ENCODE data around the gene TNN.

TNN gene

DNA sequence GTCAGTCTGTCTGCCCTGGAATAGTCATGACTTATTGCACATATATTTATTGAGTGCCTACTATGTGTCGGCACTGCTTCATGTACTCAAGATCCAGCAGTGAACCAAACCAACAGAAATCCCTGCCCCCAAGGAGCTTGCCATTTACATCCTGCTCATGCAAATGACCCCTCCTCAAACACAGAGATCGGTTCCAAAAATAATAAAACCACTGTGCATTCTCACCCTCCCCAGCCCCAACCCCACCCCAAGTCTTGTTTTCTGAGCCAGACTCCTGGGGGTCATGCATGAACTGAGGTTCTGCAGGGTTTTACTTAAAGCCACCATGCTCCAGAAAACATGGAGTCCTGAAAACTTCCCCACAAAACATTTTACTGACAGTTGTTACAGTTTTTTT is 63.0 kb downstream of the TNN start:
- no peak for DNase-seq
- in situ Hi-C loops (cut with HindIII; ENCODE audit: low pct_ligation_motif_present, low pct_unique_long_range_greater_than_20kb, low sequenced_read_pairs), result no loop called here

DNA sequence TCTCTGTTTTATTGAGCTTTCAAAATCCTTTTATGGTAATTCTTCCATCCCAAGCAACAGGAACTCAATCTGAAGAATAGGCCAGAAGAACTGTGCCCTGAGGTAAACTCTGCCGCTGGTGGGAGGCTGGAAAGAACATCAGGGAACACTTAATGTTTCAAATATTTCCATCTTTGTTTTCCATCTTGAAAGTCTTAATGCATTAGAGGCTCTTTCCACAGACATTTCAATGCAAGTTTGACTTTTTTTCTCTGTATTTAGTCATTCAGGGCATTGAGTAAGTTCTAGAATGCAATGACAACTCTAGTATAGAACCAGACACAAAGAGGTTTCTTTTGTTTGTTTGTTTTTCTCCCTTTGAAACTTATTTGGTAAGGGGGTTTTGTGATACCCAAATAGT is 63.5 kb downstream of the TNN start:
- in situ Hi-C loops (cut with HindIII; ENCODE audit: low pct_ligation_motif_present, low pct_unique_long_range_greater_than_20kb, low sequenced_read_pairs), result no loop called here
- no peak for DNase-seq

DNA sequence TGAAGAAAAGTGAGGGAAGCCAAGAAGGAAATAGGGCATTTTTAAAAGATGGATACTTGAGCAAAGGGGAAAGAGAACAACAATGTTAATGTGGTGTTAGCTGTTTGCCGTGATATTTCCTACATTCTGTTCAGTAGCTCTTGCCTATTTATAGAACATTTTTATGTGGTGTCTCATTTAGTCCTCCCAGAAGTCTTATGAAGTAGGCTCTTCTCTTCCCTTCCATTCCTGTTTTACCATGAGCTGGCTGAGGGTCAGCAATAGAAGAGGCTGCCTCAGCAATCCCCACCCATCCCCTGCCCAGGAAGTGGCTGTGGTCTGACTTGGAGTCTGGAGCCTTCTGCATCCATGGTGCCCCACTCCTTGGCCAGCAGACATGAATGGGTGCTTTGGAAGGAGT is 64.8 kb downstream of the TNN start:
- in situ Hi-C loops (cut with HindIII; ENCODE audit: low pct_ligation_motif_present, low pct_unique_long_range_greater_than_20kb, low sequenced_read_pairs), result no loop called here
- DNase-seq, result no peak

DNA sequence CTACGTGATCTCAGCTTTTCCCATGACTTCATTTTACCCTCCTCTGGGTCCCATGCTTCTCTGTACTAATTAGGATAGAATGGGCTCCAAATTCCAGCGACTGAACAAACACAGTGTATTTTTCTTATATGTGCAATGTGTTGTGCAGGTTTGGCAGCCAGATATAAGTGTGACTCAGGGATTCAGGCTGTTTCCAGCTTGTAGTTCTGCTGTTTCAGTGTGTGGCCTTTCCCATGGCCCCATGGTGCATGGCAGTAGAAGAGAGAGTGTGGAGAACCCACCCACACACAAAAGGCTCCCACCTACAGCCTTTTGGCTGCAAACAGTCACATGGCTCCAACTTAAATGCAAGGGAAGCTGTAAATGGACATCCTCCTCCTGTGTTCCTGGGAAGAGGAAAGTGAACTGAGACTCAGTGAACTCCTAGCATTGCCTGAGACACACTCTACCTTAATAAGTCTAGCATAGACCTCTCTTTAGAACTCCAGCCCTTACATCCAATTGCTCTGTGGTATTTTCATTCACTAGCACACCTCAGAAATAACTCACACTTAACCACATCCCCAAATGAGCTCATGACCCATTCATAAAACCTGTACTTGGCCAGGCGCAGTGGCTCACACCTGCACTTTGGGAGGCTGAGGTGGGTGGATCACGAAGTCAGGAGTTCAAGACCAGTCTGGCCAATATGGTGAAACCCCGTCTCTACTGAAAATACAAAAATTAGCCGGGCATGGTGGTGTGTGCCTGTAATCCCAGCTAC is 66.2 kb downstream of the TNN start:
- DNase-seq, result no peak
- in situ Hi-C loops (cut with HindIII; ENCODE audit: low pct_ligation_motif_present, low pct_unique_long_range_greater_than_20kb, low sequenced_read_pairs), result no loop called here

DNA sequence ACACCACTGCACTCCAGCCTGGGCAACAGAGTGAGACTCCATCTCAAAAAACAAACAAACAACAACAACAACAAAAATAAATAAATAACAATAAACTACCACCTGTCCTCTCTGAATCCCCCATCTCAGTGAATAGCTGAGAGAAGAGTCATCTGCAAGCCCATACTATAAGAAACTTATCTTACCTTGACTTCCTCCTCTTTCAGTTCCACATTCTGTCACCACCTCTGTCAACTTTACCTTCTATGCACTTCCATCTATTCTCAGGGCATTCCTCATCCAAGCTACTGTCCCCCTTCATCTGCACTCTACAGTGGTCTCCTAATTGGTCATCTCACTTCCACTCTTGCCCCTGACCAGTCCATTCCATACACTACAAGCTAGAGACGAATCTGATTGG is 66.9 kb downstream of the TNN start:
- no peak for DNase-seq
- in situ Hi-C loops (cut with HindIII; ENCODE audit: low pct_ligation_motif_present, low pct_unique_long_range_greater_than_20kb, low sequenced_read_pairs), result no loop called here

DNA sequence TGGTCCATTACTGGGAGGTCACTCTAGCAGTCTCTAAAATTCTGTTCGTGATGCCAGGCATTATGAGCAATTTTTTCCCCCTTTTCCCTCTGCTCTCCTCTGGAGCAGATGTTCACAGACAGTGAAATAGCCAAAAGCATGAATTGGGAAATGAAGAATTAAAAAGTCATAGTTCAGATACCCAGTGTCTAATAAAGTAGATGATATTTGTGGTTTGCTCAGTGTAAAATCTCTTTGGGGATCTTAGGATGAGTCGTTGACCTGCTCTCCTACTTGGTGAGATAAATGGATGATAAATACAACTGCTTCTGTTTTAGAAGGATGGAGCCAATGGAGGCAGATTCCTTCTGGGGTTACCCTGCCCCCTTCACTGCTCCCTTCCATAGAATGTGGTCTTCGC is 68.6 kb downstream of the TNN start:
- in situ Hi-C loops (cut with HindIII; ENCODE audit: low pct_ligation_motif_present, low pct_unique_long_range_greater_than_20kb, low sequenced_read_pairs), result no loop called here
- no peak for DNase-seq

DNA sequence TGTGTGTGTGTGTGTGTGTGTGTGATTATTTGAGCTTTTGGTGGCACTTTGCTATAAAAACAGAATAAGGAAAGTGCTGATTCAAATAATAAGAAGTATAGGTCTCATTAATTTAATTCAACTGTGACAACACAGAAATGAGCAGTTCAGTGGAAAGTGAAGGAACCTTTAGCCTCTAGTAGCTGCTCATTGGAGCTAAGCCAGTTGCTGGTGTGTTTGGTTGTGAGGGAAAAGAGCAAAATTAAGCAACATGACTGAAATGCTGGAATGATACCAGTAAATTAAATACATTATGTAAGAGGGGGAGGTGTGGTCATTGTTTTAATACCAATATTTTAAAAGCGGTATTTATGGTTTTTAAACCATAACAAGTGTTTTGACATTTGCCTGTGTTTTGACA is 69.7 kb downstream of the TNN start:
- in situ Hi-C loops (cut with HindIII; ENCODE audit: low pct_ligation_motif_present, low pct_unique_long_range_greater_than_20kb, low sequenced_read_pairs), result no loop called here
- no peak for DNase-seq

DNA sequence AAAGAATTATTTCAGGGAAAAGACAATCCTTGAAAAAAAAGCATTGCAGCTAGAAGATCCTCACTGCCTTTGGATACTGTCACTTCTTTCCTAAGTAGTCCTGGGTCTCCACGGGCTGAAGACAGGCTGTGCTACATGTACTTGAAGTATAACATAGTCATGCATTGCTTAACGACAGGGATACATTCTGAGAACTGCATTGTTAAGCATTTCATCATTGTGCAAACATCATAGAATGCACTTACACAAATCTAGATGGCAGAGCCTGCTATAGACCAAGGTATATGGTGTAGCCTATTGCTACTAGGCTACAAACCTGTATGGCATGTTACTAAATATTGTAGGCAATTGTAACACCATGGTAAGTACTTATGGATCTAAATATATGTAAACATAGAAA is 70.9 kb downstream of the TNN start:
- no peak for DNase-seq
- in situ Hi-C loops (cut with HindIII; ENCODE audit: low pct_ligation_motif_present, low pct_unique_long_range_greater_than_20kb, low sequenced_read_pairs), result no loop called here

DNA sequence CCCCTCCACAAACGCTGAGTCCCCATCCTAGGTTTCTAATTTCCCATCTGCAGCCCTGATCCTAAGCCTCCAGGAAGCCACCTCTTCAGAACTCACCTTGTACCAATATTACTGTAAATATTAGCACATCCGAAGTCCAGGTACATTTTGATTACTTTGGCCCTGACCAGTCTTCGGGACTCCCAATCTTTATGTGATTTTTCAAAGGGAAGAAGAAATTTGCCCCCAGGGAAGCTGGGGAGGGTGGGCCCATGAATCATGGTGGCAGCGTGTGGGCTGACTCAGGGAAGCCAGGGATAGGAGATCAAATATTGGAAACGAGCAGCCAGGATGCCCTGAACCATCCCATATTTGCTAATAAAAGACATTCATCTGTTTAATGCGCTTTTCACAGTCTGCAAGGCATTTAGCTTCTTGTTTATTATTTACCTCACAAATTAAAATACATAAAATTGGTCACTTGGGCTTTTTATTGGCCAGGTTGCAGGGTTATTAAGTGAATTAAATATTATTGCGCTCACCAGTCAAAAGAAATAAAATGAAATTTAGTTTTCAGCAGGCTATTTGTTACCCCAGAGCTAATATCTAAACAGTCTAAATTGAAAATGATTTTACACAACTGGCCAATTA is 78.4 kb downstream of the TNN start:
- in situ Hi-C loops (cut with HindIII; ENCODE audit: low pct_ligation_motif_present, low pct_unique_long_range_greater_than_20kb, low sequenced_read_pairs), result no loop called here

DNA sequence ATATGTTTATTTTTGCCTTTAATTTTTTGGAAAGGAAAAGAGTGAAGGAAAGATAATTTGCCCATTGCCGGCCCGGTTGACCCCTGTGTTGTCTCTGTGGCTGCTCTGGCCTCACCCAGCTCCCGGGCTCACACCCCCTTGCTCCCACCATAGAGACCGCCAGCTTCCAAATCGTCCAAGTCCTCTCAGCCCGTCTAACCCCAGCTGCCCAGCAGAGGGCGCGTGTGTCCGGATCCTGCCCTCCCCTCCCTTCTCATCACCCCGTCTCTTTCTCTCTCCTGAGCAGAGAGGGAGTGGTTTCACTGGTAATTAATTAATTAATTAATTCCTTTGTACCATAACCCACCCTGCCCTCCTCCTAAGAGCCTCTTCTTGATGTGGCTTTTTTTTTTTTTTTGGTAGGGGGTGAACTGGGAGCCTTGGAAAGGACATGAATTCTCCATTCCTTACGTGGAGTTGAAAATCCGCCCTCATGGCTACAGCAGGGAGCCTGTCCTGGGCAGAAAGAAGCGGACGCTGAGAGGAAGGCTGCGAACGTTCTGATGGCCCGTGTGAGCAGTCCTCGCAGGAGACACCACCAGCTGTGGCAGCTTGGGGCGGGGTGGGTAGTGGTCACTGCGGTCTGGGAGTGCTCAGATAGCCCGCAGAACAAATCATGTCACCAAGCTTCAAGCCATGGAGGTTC is 79.0 kb downstream of the TNN start:
- in situ Hi-C loops (cut with HindIII; ENCODE audit: low pct_ligation_motif_present, low pct_unique_long_range_greater_than_20kb, low sequenced_read_pairs), result no loop called here
- peak; percentile 61 for DNase-seq

More for the DNA sequence above, 78.4 kb downstream of the TNN start:
- no peak for DNase-seq

DNA sequence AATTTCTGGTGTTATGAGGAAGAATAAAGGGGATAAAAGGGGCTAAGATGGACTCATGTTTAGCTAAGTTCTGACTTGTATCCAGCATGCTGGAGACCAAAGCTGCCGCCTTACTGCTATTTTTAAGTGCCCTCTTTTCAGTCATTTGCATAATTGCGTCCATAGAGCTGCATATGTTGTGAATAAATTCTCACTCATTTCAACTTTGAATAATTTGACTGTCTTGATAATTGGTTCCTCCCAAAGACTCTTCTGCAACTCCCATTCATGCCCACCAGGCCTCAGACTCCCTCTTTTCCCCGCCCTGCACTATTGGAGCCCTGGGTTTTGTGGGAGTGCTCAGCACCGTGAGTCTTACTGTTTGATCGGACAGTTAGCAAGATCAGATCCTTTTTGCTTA is 79.9 kb downstream of the TNN start:
- DNase-seq, result no peak
- in situ Hi-C loops (cut with HindIII; ENCODE audit: low pct_ligation_motif_present, low pct_unique_long_range_greater_than_20kb, low sequenced_read_pairs), result no loop called here

DNA sequence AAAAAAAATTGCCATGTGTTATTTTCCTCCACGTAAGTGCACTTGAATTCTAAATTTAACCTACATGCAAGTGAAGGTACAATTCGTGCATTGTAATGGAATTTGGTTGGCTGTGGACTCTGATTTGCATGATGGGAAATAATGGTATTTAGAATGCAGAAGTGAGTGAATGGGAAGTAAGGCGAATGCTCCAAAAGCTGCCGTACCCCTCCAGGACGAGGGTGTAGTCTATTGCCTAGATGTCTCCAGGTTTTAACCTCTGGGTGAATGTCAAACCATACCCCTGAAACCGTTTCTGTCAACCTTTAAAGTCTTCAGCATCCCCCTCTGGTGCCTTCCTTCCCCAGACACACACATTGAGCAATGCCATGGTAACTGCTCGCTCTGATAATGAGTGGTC is 80.4 kb downstream of the TNN start:
- in situ Hi-C loops (cut with HindIII; ENCODE audit: low pct_ligation_motif_present, low pct_unique_long_range_greater_than_20kb, low sequenced_read_pairs), result no loop called here
- no peak for DNase-seq

DNA sequence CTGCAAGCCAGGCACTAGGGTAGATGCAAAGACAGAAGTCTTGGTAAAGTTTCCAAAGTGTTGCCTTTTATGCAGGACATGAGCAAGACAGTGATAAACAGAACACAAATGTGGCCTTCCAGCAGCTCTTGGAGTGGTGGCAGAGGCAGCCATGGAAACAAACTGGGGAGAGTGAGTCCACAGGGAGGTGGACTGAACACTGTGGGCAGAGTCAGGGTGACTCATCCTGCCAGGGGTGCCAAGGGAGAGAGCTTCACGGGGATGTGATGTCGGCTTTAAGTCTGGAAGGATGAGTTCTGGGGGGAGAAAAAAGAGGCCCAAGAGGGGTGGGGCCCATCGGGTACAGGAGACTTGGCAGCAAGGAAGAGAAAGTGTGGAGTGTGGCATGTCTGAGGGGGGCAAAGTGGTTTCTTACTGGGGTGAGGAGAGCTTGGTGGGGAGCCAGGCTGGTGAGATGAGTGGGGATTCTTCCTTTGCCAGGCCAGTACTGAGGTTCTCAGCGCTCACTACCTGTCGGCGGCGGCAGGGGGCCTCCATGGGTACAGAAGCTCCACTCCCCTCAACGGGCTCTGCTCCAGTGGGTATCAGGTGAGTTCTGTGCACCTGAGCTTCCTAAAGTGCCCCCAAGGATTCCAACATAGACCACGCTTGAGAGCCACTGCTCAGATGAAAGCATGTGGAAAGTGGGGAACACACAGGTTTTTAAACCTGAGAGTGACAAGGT is 83.1 kb downstream of the TNN start:
- in situ Hi-C loops (cut with HindIII; ENCODE audit: low pct_ligation_motif_present, low pct_unique_long_range_greater_than_20kb, low sequenced_read_pairs), result loop anchor here (25.0 kb wide), 1 partner anchor 162 kb away; no protein-coding TSS in a partner anchor
- DNase-seq, result peak; percentile 38

DNA sequence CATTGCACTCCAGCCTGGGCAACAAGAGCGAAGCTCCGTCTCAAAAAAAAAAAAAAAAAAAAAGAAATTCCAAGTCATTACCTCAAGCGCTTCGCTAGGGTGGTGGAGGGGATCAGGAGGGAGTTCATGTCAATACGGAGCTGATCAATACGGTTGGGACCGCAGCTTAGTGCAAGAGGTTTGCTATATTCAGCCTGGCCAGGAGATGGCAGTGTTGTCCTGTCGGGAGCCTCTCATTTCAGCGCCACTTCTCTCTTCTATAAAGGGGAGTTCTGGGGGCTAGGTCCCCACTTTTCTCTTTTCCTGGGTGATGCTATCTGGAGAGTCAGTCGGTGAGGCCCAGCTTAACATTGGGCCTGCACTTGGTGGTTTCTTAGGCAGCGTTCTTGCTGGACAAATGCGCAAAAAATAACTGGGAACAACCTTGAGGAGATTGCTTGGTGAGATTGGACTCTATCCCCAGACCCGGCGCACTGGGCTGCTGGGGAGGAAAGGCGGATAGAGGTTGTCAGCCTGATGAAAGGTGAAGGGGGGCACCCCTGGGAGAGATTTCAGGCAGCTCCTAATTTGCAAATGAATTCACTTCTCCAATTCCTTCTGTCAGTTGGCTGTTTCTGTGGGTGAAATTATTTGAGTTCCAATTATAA is 84.5 kb downstream of the TNN start:
- DNase-seq, result peak; percentile 46

DNA sequence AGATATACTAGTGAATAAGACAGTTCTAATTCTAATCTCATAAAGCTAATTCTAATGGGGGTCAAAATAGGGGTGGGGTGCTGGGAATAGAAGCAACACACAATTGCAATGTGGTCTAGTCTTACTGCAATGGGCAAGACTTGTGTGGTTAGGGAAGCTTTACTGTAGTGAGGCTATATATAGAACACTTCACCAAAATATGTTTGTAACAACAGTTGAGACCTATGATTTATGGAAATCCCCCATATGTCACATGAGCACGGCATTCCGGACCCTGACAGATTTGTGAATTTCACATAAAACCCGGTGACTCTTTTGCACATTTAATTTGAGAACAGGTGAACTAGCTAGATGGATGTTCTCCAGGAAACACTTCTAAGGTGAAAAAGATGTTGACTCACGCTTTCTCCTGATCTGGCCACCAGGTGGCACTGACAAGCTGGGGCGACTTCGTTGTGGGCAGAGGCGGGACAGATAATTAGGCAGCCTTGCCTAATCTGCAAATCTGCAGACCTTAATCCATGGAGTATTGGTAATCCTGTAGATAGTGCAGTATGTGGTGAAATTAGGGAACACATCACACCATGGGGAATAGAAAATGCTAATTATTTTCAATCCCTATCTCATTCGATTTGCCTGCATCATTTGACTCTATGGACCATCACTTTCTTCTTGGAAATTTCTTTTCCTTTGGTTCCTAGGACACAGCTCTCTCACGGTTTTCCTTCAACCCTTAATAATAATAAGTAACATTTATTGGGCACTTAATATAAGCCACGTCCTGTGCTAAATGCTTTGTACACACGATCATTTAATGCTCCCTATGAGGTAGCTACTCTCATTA is 87.2 kb downstream of the TNN start:
- in situ Hi-C loops (cut with HindIII; ENCODE audit: low pct_ligation_motif_present, low pct_unique_long_range_greater_than_20kb, low sequenced_read_pairs), result loop anchor here (25.0 kb wide), 1 partner anchor 157 kb away; no protein-coding TSS in a partner anchor
- DNase-seq, result peak; percentile 54

More for the DNA sequence above, 84.5 kb downstream of the TNN start:
- in situ Hi-C loops (cut with HindIII; ENCODE audit: low pct_ligation_motif_present, low pct_unique_long_range_greater_than_20kb, low sequenced_read_pairs), result loop anchor here (25.0 kb wide), 1 partner anchor 160 kb away; no protein-coding TSS in a partner anchor

DNA sequence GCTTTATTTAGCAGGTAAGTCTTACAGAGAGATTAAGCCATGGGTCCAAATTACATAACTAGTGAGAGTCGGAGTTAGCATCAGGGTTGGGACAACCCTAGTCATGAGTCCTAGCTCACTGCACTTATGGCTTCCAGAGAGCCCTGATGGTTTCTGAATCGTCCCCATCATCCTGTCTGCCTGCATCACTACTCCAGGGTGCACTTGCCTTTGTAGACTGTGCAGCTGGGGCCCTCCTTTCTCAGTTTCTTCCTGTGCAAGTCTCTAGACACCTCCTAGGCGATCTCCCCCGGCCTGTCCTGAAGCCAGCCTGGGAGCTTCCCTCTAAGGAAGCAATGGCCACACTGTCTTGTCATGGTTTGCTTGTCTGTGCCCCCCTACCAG is 87.8 kb downstream of the TNN start:
- in situ Hi-C loops (cut with HindIII; ENCODE audit: low pct_ligation_motif_present, low pct_unique_long_range_greater_than_20kb, low sequenced_read_pairs), result loop anchor here (25.0 kb wide), 1 partner anchor 157 kb away; no protein-coding TSS in a partner anchor
- no peak for DNase-seq

DNA sequence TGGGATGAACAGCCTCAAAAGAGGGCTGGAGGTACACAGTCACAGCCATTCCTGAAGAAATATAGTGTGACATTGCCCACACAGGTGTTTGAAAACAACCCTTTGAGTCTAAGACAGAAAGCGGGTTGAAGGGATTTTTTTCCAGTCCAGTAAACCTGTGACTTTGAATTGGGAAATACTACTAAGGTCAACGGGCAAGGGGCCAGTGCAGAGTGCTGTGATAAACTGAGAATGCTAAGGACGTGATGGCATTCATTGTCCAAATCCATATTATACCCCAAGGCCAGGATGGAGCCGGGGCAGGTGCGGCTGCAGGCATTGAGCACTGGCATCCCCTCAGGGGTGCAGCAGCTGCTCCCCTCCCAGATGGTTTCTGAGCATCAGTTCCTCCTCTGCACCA is 88.3 kb downstream of the TNN start:
- no peak for DNase-seq
- in situ Hi-C loops (cut with HindIII; ENCODE audit: low pct_ligation_motif_present, low pct_unique_long_range_greater_than_20kb, low sequenced_read_pairs), result loop anchor here (25.0 kb wide), 1 partner anchor 156 kb away; no protein-coding TSS in a partner anchor

DNA sequence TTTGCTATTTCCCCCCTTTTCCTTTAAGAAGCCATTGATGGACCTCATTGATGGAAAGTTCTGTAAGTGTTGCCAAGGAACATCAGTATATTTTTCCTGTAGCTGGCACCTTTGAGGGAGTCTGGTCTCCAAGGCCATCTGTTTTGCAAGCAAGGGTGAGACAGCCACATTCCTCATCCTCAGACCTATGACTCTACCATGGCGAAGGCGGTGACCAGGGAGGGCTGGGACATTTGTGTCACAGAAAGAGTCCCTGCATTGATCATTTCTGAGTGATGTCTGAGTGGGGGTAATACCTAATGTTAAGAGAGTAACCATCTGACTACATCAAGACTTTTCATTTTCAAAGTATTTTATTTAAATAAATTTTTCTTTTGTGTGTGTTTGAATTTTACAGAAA is 89.6 kb downstream of the TNN start:
- in situ Hi-C loops (cut with HindIII; ENCODE audit: low pct_ligation_motif_present, low pct_unique_long_range_greater_than_20kb, low sequenced_read_pairs), result loop anchor here (25.0 kb wide), 1 partner anchor 155 kb away; no protein-coding TSS in a partner anchor
- DNase-seq, result no peak
